DMS 273 (cell line): ENCODE measurements around the gene MYOM1.

ENCODE experiments used
- DNase-seq: peaks from one replicate; lab custom pipeline; 2025; ENCODE audit not compliant: unreplicated experiment; lab: John Stamatoyannopoulos, UW

MYOM1 gene

DNA sequence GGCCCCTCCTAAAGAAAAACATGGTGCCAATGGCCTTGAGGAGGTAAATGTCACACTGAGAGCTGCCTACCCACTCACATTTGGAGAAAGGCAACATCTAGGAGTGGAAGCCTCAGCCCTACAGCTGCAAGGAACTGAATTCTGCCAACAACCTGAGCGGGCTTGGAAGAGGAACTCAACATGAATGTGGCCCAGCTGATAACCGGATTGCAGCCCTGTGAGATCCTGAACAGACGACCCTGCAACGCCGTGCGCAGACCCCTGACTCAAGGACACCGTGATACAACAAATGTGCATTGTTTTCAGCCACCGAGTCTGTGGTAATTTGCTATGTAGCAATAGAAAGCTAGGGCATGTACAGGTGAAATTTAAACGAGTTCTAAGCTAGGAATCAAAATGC, 99.4 kb downstream of the MYOM1 start:
- DNase-seq = no peak

DNA sequence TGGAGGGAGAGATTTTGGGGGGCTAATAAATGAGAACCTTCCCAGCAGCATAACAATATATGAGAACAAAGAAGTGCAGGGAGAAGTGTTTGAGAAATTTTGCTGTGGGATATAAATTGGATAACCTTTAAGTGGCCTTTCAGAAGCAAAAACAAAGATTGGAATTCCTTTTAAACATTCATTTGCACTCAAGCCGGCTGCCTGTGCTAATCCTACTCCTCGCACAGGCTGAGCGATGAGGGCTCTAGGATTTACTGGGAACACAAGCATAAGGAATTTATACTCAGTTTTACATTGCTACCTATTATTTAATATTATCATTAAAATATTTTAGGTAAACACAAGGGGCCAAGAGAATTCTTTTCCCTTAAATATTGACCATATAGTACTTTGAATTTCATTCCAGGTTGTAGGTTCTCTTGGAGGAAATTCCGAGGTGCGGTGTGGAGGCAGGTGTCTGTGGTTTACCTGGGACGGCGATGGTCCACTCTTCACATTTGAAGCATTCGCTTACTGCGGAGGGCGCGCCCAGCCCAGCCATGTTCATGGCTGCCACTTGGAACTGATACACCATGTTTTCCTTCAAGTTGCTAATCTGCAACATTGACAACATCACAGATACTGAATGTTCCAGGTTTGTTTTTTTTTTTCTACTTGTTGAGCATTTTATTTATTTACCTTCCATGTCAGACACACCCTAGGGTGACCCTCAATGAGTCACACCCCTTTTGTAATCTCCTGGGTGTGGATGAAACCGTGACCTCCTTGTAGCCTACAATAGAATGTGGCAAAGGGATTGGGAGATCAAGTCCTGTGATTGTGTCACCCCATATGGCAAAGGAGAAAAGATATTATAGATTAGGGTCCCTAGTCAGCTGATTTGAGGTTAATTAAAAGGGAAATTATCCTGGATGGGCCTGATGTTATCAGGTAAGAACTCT, 100.1 kb downstream of the MYOM1 start:
- no peak for DNase-seq

DNA sequence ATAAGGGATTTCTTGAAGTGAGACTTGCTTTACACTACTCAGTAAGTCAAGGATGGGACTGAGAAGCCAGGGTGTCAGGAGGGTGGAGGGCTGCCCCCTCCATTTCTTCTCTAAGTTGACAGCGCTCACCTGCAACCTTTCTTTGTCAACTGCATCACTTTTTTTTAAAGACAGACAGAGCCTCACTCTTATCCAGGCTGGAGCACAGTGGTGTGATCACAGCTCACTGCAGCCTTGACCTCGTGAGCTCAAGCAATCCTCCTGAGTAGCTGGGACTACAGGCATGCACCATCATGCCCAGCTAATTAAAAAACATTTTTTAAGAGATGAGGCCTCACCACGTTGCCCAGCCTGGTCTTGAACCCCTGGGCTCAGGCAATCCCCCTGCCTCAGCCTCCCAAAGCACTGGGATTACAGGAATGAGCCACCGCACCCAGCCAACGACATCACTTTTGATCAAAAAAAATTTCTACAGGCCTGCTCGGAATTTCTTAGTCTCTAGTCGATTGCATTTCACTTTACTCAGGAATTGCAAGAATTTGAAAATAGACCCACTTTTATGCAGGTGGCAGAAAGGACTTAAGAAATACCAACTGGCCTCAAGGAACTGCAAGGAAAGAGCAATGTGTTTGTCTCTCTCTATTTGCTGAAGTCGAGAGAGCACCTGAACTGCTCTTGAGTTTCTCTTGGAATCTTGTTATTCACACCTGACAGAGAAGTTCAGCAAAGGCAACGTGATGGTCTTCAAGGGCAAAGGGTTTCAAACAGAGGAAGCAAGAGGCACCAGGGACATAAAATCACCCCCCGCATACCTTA, 101.4 kb downstream of the MYOM1 start:
- no peak for DNase-seq

DNA sequence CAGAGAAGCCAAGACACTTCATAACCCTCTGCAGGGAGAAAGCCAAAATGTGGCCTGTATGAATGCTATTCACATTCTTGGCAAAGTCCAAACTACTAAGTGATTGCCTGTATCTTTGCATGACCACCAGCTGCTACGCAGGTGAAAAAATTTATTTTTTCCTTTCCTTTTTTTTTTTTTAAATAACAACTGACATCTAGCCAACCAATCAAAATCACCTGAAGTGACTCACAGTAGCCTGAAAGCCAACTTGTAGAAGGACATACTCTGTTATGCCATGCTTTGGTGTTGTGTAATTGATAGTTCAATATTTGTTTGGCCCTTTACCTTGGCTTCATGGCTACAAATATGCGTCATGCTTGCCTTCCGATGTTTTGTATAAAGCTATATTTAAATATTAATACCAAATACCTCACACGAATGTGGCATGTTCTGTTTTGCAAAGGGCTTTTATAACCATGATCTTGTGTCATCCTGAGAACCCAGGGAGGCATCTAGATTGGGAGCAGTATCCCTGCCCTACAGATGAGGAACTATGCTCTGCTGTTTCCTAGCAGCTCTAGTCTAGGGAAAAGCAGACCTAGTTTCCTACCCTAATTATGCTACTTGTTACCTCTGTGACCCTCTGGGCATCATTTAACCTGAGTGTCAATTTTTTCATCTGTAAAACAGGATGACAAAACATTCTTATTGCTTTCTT, 102.1 kb downstream of the MYOM1 start:
- no peak for DNase-seq

DNA sequence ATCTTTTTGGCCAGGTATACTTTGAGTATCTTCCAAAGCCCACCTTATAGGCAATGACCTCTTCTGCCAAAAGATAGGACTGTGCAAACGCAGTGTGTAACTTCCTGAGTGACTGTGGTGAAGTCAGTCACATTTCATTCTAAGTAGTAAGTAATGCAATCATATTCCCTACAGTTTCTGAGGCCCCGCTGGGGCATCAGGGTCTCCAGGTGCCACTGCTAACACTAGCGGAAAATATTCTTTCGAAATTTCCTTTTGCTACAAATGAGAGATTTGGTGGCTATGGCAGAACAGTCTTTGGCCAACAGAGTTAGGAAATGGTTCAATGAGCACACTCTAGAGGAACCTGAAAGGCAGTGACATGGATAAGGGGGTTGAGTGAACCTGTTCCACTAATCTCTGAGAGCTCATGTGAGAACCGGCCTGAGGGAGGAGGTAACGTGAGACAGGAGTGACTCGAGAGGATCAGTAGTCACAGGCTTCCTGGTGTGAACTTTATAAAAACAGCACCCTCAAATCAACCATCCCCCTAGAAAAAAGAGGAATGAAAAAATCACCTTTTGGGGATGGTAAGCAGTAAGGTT, 104.2 kb downstream of the MYOM1 start:
- no peak for DNase-seq

DNA sequence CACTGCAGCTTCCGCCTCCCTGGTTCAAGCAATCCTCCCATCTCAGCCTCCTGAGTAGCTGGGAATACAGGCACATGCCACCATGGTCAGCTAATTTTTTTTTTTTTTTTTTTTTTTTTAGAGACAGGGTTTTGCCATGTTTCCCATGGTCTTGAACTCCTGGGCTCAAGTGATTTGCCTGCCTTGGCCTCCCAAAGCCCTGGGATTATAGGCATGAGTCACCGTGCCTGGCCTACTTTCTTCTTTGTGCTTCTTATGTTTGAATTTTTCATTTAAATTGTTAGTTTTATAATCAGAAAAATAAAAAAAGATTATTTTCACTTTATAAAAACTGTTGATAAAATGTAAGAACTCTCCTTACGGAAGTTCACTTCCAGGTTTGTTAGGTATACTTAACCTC, 105.3 kb downstream of the MYOM1 start:
- DNase-seq = no peak

DNA sequence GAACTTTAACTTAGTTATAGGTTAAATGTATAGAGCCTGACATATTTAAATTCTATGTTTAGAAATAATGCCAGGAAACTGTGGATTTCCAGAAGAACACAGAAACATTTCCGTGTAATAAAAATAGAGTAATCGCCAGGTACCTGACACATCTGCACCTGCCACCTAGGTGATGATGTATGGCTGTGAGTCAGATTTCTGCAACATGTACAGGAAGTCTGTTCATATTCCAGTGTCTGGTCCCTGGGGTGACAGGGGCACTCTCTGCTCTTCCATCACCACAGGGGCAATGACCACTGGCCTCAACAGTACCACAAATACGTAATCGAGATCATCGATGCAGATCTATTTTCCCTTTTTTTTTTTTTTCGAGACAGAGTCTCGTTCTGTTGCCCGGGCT, 105.7 kb downstream of the MYOM1 start:
- no peak for DNase-seq

DNA sequence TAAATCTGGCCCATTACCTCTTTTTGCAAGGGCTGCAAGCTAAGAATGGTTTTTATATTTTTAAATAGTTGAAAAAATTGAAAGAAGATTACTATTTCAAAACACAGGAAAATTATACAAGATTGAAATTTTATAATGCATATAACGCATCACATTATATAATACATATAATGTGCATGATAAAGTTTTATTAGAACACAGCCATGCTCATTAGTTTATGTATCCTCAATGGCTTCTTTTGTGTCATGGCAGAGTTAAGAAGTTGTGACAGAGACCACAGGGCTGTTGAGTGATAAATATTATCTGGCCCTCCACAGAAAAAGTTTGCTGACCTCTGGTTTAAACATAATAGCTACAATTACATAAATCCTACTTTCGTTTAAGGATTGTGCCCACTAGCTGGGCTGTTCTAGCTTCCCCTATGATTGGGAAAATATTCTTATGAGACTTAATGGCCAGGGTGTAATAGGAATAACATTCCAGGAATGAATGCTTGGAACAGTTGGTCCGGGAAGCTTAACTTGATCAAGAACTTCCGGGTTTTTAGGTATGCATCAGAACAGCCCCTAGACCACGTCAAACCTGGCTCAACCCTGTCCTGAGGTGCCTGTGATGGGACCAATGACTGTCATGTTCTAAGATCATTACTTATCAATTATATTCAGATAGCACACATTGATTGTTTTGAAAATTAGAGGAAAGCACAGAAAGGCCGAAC, 108.1 kb downstream of the MYOM1 start:
- DNase-seq = no peak

DNA sequence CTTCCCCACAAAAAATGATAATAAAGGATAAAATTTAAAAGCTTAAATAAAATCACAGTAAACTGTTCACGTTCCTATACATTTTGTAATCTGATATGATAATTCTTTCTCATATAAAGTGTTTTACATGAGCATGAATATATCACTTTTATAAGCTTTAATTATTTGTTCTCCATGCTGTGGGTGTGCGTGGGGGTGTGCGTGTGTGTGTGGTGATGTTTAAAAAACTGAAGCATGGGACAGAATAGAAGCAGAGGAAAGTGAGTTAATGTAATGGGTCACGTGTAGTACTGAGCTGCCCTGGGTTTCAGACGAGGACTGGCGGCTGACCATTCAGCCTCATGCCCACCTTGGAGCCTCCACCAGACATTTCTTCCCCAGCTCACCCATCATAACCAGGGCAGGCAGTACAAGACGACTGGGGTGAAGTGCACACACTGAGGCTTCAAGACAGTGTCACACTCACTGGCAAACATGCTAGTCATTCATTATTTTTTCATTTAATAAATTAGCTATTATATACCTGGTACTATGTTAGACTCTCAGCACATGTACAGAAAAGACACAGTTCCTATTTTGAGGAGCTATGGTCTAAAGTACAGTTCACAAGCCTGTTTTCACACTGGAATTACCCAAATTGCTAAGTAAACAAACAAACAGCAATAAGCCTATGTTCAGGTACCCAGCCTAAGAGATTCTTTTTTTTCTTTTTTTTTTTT, 109.6 kb downstream of the MYOM1 start:
- DNase-seq = no peak

DNA sequence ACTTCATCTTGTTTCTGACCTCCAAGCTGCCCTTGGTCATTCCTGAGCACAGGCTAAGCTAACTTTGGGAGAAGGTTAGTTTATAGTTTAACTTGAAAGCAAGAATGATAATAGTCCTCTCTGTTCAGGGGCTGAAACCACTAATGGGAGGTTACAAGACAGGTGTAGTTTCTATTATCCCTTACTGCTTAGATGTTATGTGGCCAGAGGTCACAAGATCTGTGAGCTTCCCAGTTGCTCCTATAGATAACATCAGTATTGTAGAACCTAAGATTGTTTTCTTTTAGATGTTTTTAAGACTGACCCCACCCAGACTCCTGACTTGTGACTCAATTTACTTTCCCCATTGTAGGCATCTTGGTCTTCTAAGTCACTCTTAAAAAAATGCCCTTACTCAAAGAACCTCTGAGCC, 112.0 kb downstream of the MYOM1 start:
- no peak for DNase-seq

DNA sequence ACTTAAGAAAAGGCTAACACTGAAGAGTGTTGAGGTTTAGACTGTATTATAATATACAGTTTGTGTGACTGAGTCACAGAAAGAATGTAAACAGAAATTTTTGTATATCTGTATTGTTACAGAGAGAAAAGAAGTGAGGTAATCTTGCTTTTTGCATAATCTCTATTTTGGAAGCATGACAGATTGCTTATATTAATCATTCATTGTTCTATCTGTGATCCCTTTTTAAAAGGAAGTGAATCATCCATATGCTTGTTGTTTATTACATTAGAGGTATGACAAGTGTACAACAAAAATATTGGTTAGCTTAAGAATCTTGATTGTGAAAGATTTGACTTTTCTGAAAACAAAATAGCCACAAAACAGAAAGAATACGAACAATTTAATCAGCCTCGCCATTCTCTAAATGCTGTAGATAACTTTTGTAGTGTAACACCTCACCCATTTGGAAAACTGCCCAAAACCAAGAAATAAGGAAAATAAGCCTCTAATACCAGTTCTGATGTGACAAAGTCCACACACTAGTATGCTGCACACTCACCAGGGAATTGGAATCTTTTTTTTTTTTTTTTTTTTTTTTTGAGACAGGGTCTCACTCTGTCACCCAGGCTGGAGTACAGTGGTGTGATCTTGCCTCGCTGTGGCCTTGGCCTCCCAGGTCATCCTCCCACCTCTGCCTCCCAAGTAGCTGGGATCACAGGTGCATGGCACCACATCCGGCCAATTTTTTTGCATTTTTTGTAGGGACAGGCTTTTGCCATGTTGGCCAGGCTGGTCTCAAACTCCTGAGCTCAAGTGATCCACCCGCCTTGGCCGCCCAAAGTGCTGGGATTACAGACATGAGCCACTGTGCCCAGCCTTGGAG, 115.3 kb downstream of the MYOM1 start:
- DNase-seq = peak; percentile 12

DNA sequence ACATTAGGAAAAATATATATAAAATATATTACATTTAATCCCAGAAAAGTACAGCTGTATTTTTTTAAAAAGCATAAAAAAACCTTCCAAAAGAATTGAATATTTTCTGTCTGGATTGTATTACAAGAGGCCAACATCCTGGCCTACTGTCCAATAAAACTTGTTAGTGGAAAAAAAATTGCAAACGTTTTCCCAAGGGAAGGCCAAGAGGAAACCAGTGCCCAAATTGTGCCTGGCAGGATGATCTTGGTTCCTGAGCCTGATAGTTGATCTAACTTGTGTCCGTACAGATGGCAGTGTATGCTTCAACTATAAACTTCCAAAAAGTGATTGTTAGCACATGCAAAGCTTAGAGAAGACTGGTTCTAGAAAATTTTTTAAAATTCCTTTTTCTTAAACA, 116.2 kb downstream of the MYOM1 start:
- peak; percentile 73 for DNase-seq

DNA sequence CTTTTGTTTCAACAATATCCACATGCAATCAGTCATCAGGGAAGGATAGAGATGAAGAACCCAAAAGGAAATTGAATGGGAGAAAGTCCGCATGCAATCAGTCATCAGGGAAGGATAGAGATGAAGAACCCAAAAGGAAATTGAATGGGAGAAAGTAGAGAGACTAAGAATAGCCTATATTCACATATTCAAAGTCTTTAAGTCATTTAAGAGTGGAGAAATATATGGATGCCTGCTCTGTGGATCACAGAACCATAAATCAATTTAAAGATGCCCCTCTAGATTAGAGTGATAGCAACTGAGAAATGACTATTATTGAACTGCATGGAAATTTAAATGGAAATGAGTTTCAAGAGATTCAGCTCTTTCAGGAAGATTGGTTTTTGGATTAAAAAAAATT, 116.8 kb downstream of the MYOM1 start:
- DNase-seq = no peak

DNA sequence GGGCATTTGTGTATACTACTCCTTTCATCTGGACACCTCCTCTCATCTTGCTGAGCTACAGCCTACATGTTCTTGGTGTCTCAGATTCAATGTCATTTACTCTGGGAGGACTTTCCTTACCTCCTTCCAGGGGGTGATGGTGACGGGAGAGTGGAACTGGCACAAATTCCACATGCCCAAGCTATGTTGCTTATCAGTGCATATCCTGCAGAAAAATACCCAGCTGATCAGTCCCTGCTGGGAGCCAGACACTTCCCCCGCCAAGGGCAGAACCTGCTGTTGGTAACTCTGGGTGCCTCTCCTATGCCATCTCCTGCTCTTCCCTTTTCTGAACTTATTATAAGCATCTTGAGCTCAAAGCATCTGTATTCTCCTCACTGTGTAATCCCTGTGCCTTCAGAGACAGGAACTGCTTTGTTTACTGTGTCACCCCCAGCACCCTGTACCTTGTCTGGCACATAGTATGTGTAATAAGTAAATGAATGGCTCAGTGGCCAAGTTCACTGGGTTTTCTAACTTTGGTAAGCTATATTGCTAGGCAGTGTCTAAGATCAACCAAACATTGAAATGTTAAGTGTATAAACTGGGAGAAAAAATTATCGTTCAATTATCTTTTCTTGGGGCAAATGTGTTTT, 119.2 kb downstream of the MYOM1 start:
- DNase-seq = no peak

DNA sequence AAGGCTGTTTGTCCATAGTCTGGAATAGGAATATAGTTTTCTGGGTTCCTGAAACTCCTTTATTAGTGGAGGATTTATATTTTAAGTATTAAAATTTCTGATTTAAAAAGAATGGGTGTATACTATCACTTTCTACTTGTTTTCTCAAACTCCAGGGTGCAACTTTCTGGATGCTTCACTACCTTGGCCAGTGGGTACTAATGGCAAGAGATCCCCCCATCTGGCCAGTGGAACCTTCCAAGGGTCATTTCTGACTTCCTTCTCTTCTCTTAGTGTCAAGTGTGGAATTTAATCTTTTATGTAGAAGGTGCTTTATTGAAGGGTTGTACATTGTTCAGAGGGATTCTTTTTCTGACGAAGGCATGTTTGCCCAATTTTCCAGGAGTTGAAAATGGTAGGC, 120.4 kb downstream of the MYOM1 start:
- DNase-seq = no peak

DNA sequence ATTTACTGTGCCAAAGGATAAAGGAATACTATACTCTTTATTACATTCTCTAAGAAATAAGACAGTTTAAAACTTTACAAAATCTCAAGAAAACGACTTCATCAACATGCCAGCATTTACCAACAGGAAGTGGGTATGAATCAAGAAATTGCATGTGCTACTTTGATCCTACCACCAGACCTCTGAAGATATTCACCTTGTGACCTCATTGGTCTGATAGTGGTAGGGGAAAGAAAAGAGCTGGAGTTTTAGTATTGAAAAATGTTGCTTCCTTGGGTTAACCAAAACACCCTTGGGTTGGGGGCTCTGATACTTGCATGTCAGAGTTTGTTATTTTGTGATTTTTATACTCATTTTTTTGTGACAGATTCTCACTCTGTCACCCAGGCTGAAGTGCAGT, 122.7 kb downstream of the MYOM1 start:
- no peak for DNase-seq

DNA sequence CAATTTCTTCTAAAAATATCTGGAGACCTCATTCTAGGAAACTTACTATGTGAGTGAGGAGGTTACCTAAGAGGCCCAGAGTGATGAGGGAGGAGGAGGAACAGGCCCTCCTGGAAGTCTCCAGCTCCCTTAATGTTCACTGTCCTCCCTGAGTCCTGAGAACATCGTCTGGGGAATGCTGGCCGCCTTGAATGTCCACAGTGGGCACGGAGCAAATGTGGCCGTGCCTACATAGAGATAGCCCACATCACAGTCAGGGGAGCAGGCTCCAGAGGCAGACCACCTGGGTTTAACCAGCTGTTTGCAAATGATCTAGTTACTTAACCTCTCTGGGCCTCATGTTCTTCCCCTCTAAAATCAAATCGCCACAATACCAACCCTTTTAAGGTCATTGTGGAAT, 123.8 kb downstream of the MYOM1 start:
- DNase-seq = no peak

DNA sequence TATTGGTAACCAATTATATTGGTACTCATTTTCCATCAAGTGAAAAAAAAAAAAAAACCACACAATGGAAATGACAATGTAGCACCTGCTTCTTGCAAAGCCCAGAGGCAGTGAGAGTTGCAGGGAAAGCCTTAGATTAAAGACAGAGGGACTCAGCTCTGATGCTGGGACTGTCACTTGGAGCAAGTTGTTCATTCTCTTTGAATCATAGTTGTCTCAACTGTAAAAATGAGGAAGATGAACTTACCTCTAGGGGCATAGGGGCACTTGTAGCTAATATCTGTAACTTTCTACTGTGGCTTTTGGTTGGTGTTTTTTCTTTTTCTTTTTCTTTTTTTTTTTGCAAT, 125.5 kb downstream of the MYOM1 start:
- DNase-seq = no peak
